DND-41 (cell line): ENCODE results near the gene XRCC2.

ENCODE experiments used
- ATAC-seq: fragments of 200-7000 bp; cut with Tn5 transposase; 3 replicates; pipeline ENCODE4 v1.9.1; 2021; ENCODE audit warnings: low read depth; ENCODE audit not compliant: insufficient read depth
- DNase-seq: peaks from one replicate; pipeline ENCODE4 v3.0.0-alpha.2; 2020
- H2AFZ ChIP-seq: 2 replicates; pipeline ENCODE4 v1.6.0; 2012; ENCODE audit warnings: low read depth, low read length
- H3K27ac ChIP-seq: 2 replicates; pipeline ENCODE4 v1.5.1; 2012; ENCODE audit warnings: low read length, inconsistent platforms
- H3K27me3 ChIP-seq: fragments of 200-600 bp; sonication (generic); 2 replicates; pipeline ENCODE4 v1.6.0; 2012; ENCODE audit warnings: low read length, mild to moderate bottlenecking, inconsistent platforms; ENCODE audit not compliant: insufficient read depth, poor library complexity
- H3K36me3 ChIP-seq: 2 replicates; pipeline ENCODE4 v1.5.1; 2012; ENCODE audit warnings: low read length, inconsistent platforms; ENCODE audit not compliant: insufficient read depth
- H3K4me1 ChIP-seq: 2 replicates; pipeline ENCODE4 v1.5.1; 2012; ENCODE audit warnings: mild to moderate bottlenecking, low read length; ENCODE audit not compliant: insufficient read depth
- H3K4me2 ChIP-seq: 2 replicates; pipeline ENCODE4 v1.6.0; 2012; ENCODE audit warnings: mild to moderate bottlenecking, moderate library complexity, low read length, inconsistent platforms; ENCODE audit not compliant: insufficient read depth
- H3K4me3 ChIP-seq, 2 experiments: fragments of 200-600 bp in 1 of 2; shearing (Covaris generic) in 1 of 2; 2 replicates each; pipeline ENCODE4 v1.5.1; 2012 to 2016; ENCODE audit warnings: inconsistent platforms in 2 of 2, low read length in 2 of 2, mild to moderate bottlenecking in 2 of 2, low read depth in 1 of 2, moderate library complexity in 1 of 2
- H3K79me2 ChIP-seq: 2 replicates; pipeline ENCODE4 v1.6.0; 2012; ENCODE audit warnings: low read length, inconsistent platforms; ENCODE audit not compliant: insufficient read depth
- H3K9ac ChIP-seq: 2 replicates; pipeline ENCODE4 v1.6.0; 2012; ENCODE audit warnings: low read depth, mild to moderate bottlenecking, inconsistent platforms, low read length, moderate library complexity
- H3K9me3 ChIP-seq: 2 replicates; pipeline ENCODE4 v1.5.1; 2012; ENCODE audit warnings: low read length, moderate library complexity, mild to moderate bottlenecking, inconsistent platforms; ENCODE audit not compliant: insufficient read depth, severe bottlenecking
- H4K20me1 ChIP-seq: 2 replicates; pipeline ENCODE4 v1.6.0; 2012; ENCODE audit warnings: low read length; ENCODE audit not compliant: insufficient read depth
- CTCF ChIP-seq: IDR thresholded peaks from 2 replicates; pipeline ENCODE4 v1.5.1; 2012; ENCODE audit warnings: borderline replicate concordance, low read length, moderate library complexity, mild to moderate bottlenecking; ENCODE audit not compliant: poor library complexity, severe bottlenecking; ENCODE audit errors: extremely low read depth
- EZH2 ChIP-seq: IDR thresholded peaks from 3 replicates; pipeline ENCODE4 v1.6.1; 2012; ENCODE audit warnings: borderline replicate concordance, low read depth, mild to moderate bottlenecking, moderate library complexity, low read length, inconsistent platforms; ENCODE audit not compliant: severe bottlenecking

XRCC2 gene

GRCh38 chr7:152666078-152666477, 9.9 kb downstream of the XRCC2 start:
- DNase-seq = no peak
- H3K4me1 ChIP-seq = no peaks in the 10 kb centered on the region
- no peak overlapping the region for H3K4me2 ChIP-seq
- no peaks in the 10 kb centered on the region for H3K27me3 ChIP-seq
- H4K20me1 ChIP-seq = peaks cover 74% of the 10 kb centered on the region
- H3K36me3 ChIP-seq = peaks cover 65% of the 10 kb centered on the region
- H3K9me3 ChIP-seq = no peaks in the 10 kb centered on the region
- ATAC-seq = no peak
- H2AFZ ChIP-seq = no peak overlapping the region
- TF ChIP-seq CTCF (no peak), EZH2 (no peak)
- H3K9ac ChIP-seq = no peak overlapping the region
- peaks cover 98% of the 10 kb centered on the region for H3K79me2 ChIP-seq
- H3K4me3 ChIP-seq = no peak overlapping the region
- no peak overlapping the region for H3K27ac ChIP-seq

GRCh38 chr7:152664636-152665035, 11.3 kb downstream of the XRCC2 start:
- Histone ChIP-seq H3K36me3 (peaks cover 66% of the 10 kb centered on the region), H3K4me2 (no peak overlapping the region), H3K27me3 (no peaks in the 10 kb centered on the region), H3K4me1 (no peaks in the 10 kb centered on the region), H3K9me3 (no peaks in the 10 kb centered on the region), H4K20me1 (peaks cover 69% of the 10 kb centered on the region), H3K79me2 (peaks cover 98% of the 10 kb centered on the region), H3K4me3 (no peak overlapping the region), H3K9ac (no peak overlapping the region), H2AFZ (no peak overlapping the region), H3K27ac (no peak overlapping the region)
- DNase-seq (no peak), ATAC-seq (no peak)
- no peak for TF ChIP-seq CTCF
- no peak for TF ChIP-seq EZH2

- Histone ChIP-seq H3K79me2 (peaks cover 98% of the 10 kb centered on the region), H3K4me1 (no peaks in the 10 kb centered on the region), H2AFZ (no peak overlapping the region), H3K4me2 (no peak overlapping the region), H3K27ac (no peak overlapping the region), H3K9ac (no peak overlapping the region), H3K27me3 (no peaks in the 10 kb centered on the region), H3K36me3 (peaks cover 66% of the 10 kb centered on the region), H4K20me1 (peaks cover 70% of the 10 kb centered on the region), H3K4me3 (no peak overlapping the region), H3K9me3 (no peaks in the 10 kb centered on the region)
- TF ChIP-seq EZH2 = no peak
- no peak for TF ChIP-seq CTCF
- ATAC-seq (no peak), DNase-seq (no peak)
These were observed 12.0 kb downstream of the XRCC2 start for GRCh38 chr7:152663931-152664330.
